Measurements from ENCODE around the gene SIRT1. TPM values are rescaled to one million over a fixed set of nuclear protein-coding genes. Genes with fewer than 3 reads are reported as not detected.

Gene SIRT1
- total and polyA plus RNA-seq, 2 of the 8 experiments (the other 6 are each of a cell fraction or from before 2014, with no cell fraction given) = 22.6 to 70.9 TPM

- H3K4me2 ChIP-seq (ENCODE audit: insufficient read depth in 1 of 2, low read depth in 2 of 2, low read length in 2 of 2) = peak overlapping the region; percentile 78 to 92
- no peaks in the 10 kb centered on the region for H3K23me2 ChIP-seq (ENCODE audit: low read depth, low read length)
- peak overlapping the region; percentile 65; the same call in 1 of the 2 replicates for H3K18ac ChIP-seq (ENCODE audit: extremely low read depth, low read length)
- no peak overlapping the region for H2BK12ac ChIP-seq (ENCODE audit: low read depth, low read length)
- WGBS, 2 experiments (ENCODE audit: extremely low coverage in 1 of 2, insufficient coverage in 1 of 2, insufficient read length in 1 of 2, insufficient replicate concordance in 2 of 2, low coverage in 1 of 2, low lambda C conversion rate in 2 of 2, missing lambda C conversion rate in 1 of 2) = 52% methylated on average over 13 of the region's 13 CpGs; no CpG with 5 or more reads in 1 of the 2 experiments
- no peak overlapping the region; the same call in 1 of the 2 replicates for H4K8ac ChIP-seq (ENCODE audit: extremely low read depth, insufficient read depth, low read length)
- peak overlapping the region; percentile 49 to 78 (median 63); a peak in 6 of 7 replicates for H3K9ac ChIP-seq (replicated peaks in 1 of 4; ENCODE audit: extremely low read depth in 1 of 4, low read depth in 3 of 4, low read length in 3 of 4)
- 0 out of 2 replicates have a peak overlapping the region, but pooled peaks have one; percentile 53 for H2BK15ac ChIP-seq (ENCODE audit: low read length)
- DNase-seq (ENCODE audit: low read depth in 1 of 2, low spot score in 2 of 2) = no peak
- peak overlapping the region; percentile 0 for H3K4ac ChIP-seq (replicated peaks; ENCODE audit: insufficient read length, low read depth, low read length)
- H2BK120ac ChIP-seq (replicated peaks; ENCODE audit: low read depth, low read length) = peak overlapping the region; percentile 0
- POLR2A ChIA-PET (ENCODE audit: partially characterized antibody) = interaction anchor here (0.6 to 4.7 kb wide), 16 partner anchors 11 to 449 kb away, joined by 3 to 36 read pairs (median 4); partner anchors contain the start of genes HNRNPH3 and PBLD
- H3K36me3 ChIP-seq (ENCODE audit: control insufficient read depth in 2 of 4, insufficient read depth in 4 of 4, low read length in 3 of 4) = peaks cover 9 to 27% (median 13%) of the 10 kb centered on the region in 4 experiments
- no peaks in the 10 kb centered on the region for H3K9me3 ChIP-seq (ENCODE audit: insufficient read depth in 2 of 2, low read depth in 1 of 2, low read length in 1 of 2)
- H3K79me2 ChIP-seq (ENCODE audit: control insufficient read depth in 1 of 2, insufficient read depth in 2 of 2, low read length in 2 of 2) = peaks cover 22 to 40% of the 10 kb centered on the region in 2 experiments; a peak in 3 of 4 replicates
- no peak overlapping the region for H3K14ac ChIP-seq (ENCODE audit: insufficient read length)
- no peak overlapping the region; the same call in 1 of the 2 replicates for H2AK5ac ChIP-seq (ENCODE audit: low read depth, low read length)
- CTCF ChIA-PET (ENCODE audit: partially characterized antibody) = interaction anchor here (0.6 to 2.1 kb wide), 6 partner anchors 11 to 272 kb away, joined by 3 to 17 read pairs (median 6); no protein-coding TSS in a partner anchor
- H4K91ac ChIP-seq (replicated peaks; ENCODE audit: insufficient read length, low read length) = peak overlapping the region; percentile 51
- H4K5ac ChIP-seq (ENCODE audit: insufficient read length, low read depth, low read length) = peak overlapping the region; percentile 81
- H3K27ac ChIP-seq (ENCODE audit: low read depth, low read length) = peak overlapping the region; percentile 73; the same call in 1 of the 2 replicates
- H4K20me1 ChIP-seq (replicated peaks in 1 of 2; ENCODE audit: control insufficient read depth in 1 of 2, insufficient read depth in 2 of 2, low read length in 2 of 2) = peaks cover 6 to 8% of the 10 kb centered on the region in 2 experiments
- H3K27me3 ChIP-seq (replicated peaks in 1 of 4; ENCODE audit: control insufficient read depth in 3 of 4, extremely low read depth in 1 of 4, insufficient read depth in 3 of 4, low read length in 3 of 4) = no peaks in the 10 kb centered on the region
- peak overlapping the region; percentile 70 for H3K56ac ChIP-seq (replicated peaks; ENCODE audit: insufficient read length, low read depth, low read length)
- H3K79me1 ChIP-seq (ENCODE audit: low read depth, low read length) = no peaks in the 10 kb centered on the region
- H3K23ac ChIP-seq (ENCODE audit: insufficient read length) = no peak overlapping the region
- no peak for FAIRE-seq
- peak overlapping the region; percentile 90 for H2BK5ac ChIP-seq (ENCODE audit: low read depth, low read length)
- H3K4me3 ChIP-seq (ENCODE audit: extremely low read depth in 1 of 4, insufficient read depth in 2 of 4, low read depth in 3 of 4, low read length in 4 of 4) = peak overlapping the region; percentile 36 to 100 (median 94)
- peak overlapping the region; percentile 85 for H2AFZ ChIP-seq (ENCODE audit: low read length)
- no peak overlapping the region for H2BK20ac ChIP-seq (ENCODE audit: low read length)
- peaks cover 0 to 6% (median 5%) of the 10 kb centered on the region in 4 experiments; a peak in 5 of 7 replicates for H3K4me1 ChIP-seq (replicated peaks in 1 of 4; ENCODE audit: control insufficient read depth in 3 of 4, insufficient read depth in 4 of 4, low read length in 3 of 4)
- TF ChIP-seq HDAC2 (IDR thresholded peaks at IDR 0.05; ENCODE audit: borderline replicate concordance in 1 of 2, low read depth in 2 of 2, low read length in 2 of 2) (0 out of 4 replicates have a peak, but pooled peaks of 1 of the 2 experiments have one; percentile 35), BRCA1 (IDR thresholded peaks at IDR 0.05; ENCODE audit: low read depth, low read length) (no peak), CBX8 (IDR thresholded peaks at IDR 0.05; ENCODE audit: borderline replicate concordance, low read depth, low read length) (no peak), KDM1A (IDR thresholded peaks at IDR 0.05; ENCODE audit: borderline replicate concordance, low read length) (peak; percentile 89; the same call in 1 of the 2 replicates), YY1 (IDR thresholded peaks at IDR 0.05; ENCODE audit: low read depth, low read length) (no peak), EZH2 (IDR thresholded peaks at IDR 0.05; ENCODE audit: low read depth, low read length, severe bottlenecking) (no peak), TBP (IDR thresholded peaks at IDR 0.05; ENCODE audit: low read depth, low read length) (no peak)
- TF ChIP-seq, protein P1, sequence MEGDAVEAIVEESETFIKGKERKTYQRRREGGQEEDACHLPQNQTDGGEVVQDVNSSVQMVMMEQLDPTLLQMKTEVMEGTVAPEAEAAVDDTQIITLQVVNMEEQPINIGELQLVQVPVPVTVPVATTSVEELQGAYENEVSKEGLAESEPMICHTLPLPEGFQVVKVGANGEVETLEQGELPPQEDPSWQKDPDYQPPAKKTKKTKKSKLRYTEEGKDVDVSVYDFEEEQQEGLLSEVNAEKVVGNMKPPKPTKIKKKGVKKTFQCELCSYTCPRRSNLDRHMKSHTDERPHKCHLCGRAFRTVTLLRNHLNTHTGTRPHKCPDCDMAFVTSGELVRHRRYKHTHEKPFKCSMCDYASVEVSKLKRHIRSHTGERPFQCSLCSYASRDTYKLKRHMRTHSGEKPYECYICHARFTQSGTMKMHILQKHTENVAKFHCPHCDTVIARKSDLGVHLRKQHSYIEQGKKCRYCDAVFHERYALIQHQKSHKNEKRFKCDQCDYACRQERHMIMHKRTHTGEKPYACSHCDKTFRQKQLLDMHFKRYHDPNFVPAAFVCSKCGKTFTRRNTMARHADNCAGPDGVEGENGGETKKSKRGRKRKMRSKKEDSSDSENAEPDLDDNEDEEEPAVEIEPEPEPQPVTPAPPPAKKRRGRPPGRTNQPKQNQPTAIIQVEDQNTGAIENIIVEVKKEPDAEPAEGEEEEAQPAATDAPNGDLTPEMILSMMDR (IDR thresholded peaks at IDR 0.05; ENCODE audit: control extremely low read depth in 1 of 3, insufficient read depth in 1 of 3, low read depth in 1 of 3, low read length in 3 of 3) = no peak
Measured at GRCh38 chr10:67883710-67884312, 645 bp upstream of the SIRT1 start.

Measured in H1 (cell line).